ENCODE results near the gene GALNT14.

The GALNT14 gene

DNA sequence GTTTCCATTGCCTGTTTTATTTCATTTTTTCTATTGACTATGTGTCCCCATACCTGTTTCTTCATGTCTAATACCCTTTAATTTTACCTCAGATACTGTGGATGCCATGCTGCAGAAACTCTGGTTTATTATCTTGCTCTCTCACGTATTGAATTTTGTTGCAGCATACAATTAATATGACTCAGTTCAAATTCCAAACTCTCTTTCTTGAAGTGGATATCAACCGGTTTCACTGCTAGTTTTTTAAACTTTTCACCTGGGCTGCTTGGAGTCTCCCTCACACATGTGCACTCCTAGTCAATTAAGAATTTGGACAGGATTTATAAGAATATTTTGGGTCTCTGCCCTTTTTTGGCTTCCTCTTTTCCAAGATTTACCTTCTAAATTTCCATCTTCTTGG is 260.4 kb downstream of the GALNT14 start:
- DNase-seq: no peak

DNA sequence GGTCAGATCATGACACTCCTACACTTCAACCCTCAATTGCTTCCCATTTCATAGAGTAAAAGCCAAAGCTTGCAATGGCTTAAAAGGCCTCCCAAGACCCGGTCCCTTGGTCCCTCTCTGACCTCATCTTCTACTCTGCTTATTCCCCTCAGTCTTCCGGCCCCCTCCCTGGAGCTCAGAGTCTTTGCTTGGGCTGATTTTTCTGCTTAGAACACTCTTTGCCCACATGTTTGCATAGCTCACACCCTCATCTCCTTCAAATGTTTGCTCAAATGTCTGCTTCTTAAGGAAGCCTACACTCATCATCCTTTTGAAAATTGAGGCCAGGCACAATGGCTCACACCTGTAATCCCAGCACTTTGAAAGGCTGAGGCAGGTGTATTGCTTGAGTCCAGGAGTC is 265.4 kb downstream of the GALNT14 start:
- DNase-seq: no peak

GRCh38 chr2:30871980-30872789 is 266.1 kb downstream of the GALNT14 start:
- DNase-seq: no peak

GRCh38 chr2:30871440-30871839 is 266.8 kb downstream of the GALNT14 start:
- no peak for DNase-seq

DNA sequence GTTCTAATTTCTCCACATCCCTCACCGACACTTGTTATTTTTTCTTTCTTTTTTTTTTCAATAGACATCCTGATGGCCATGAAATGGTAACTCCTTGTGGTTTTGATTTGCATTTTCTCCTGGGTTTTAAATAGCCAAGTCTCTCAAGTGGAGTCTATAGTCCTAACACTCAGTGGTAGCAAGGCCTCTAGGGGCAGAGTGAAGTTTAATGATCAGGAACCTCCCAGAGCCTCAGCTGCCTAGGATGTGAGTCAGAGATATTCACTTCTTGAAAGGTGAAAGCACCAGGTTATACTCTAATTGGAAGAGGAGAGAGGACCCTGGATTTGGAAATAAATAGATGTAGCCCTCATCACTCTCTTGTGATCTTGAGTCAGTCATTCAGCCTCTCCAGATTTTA is 268.3 kb downstream of the GALNT14 start:
- no peak for DNase-seq

DNA sequence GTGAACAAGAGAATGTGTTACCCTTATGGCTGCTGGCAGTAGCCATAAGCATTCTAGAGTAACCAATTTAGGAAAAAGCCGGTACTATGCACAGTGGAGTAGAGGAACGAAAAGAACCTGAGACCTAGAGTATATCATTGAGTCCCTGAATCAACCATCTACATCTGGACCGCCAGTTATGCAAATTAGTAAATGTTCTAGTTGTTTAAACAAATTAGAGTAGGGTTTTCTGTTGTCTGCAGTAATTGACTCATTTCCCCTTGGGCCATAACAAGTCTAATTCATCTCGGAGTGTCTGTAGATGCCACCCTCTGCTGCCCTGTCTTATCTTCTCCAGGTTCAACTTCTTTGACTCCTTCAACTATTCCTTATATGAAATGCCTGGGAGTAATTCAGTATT is 270.9 kb downstream of the GALNT14 start:
- DNase-seq: no peak

GRCh38 chr2:30866974-30867373 is 271.3 kb downstream of the GALNT14 start:
- no peak for DNase-seq

DNA sequence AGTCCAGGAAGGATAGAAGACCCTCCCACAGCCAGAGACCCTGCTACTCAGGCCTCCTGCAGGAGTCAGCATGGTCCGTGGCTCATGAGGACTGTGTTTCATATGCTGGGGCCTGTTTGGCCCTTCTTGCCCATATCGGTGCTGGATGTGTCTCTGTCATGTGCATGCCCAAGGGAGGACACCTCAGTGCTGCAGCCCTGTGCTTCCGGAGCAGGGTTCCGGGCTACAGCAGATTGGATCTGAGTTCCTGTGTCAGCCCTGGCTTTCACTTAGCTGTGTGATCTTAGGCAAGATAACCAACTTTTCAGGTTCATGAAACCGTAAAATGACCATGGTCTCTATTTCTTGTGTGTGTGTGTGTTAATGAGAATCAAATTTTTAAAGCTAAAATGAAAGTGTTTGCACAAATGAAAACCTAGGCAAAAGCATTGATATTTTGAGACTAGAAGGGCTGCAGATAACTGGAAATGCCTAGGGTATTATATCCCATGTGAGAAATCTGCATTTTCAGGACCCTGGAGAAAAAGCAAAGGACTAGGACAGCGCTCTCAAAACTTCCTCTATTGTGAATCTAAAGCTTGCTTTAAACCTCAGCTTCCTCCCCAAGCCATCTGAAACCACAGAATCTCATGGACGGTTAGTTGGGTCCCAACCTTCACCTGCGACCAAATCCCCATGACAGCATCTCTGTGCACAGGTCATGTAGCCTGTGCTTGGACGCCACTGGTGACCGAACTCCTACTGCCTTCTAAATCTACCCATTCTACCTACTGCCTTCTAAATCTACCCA is 272.2 kb downstream of the GALNT14 start:
- no peak for DNase-seq

DNA sequence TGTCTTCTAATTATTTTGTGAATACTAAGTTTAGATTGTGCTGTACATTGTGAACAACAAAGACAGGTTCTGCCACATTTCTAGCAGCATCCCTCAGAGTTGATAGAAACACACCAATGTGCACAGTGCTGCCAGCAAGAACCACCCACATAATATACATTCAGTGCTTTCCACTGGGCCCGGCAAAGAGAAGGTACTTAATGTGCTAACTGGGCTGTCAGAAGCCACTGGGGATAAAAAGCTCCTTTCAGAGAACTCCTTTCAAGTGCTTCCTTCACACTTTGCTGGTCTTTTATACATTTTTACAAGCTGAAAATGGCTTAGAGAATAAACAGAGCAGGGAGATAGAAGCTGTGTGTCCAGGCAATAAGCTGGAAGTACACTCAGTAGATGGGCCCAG is 273.0 kb downstream of the GALNT14 start:
- no peak for DNase-seq

DNA sequence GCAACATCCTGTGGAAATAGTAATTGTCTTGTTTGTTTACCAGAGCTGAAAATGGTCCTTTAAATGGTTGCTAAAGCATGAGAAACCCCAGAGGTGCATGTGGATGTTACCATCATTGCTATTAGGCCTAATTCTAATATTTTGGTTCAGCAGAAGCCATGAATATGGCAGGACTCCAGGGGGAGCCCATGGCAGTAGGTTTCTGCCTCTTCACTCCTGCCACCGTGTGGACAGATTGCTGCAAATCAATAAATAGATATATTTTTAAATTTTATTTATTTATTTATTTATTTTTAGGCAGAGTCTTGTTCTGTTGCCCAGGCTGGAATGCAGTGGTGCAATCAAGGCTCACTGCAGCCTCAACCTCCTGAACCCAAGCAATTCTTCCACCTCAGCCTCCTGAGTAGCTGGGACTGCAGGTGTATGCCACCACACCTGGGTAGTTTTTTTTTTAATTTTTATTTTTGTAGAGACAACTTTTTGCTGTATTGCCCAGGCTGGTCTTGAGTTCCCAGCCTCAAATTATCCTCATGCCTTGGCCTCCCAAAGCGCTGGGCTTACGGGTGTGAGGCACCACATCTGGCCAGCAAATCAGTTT is 276.1 kb downstream of the GALNT14 start:
- DNase-seq: no peak

DNA sequence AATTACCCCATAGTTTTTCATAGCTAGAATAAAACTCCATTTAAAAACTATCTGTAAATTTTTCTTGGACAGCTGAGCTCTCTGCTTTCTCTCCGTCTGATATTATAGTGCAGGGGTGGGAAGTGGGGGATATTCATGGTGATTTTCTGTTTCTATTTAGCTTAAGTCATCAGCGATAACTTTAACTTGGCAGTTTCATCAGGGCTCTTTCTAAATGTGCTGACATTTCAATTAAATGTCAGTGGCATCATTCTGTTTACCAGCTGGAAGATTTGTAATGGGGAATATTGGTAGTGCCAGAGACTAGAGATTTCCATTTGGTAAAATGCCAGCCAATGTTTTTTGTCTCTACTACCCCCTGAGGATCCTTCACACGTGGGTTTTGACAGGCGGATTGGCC is 277.5 kb downstream of the GALNT14 start:
- no peak for DNase-seq

All from T1000 (cell line).